WERI-Rb-1 (cell line): Measurements from ENCODE around the gene CPNE9.
A peak's percentile ranks its signal among the peaks of the same experiment; 100 is the strongest.

Experiments used
- DNase-seq: peaks from one replicate; pipeline ENCODE4 v3.0.0-alpha.2; 2020
- H3K27ac ChIP-seq: fragments of 250-450 bp; sonication (Bioruptor Pico); 2 replicates; pipeline ENCODE4 v1.5.1; 2020; ENCODE audit warnings: mild to moderate bottlenecking, moderate library complexity
- H3K27me3 ChIP-seq: fragments of 250-450 bp; sonication (Bioruptor Pico); 2 replicates; pipeline ENCODE4 v1.5.1; 2021; ENCODE audit warnings: mild to moderate bottlenecking, low read depth, moderate library complexity; ENCODE audit not compliant: insufficient read depth, severe bottlenecking
- H3K36me3 ChIP-seq: fragments of 250-450 bp; sonication (Bioruptor Pico); 2 replicates; pipeline ENCODE4 v1.5.1; 2020; ENCODE audit warnings: mild to moderate bottlenecking, moderate library complexity
- H3K4me3 ChIP-seq: 2 replicates; pipeline ENCODE4 v1.5.1; 2011; ENCODE audit warnings: low read depth, mild to moderate bottlenecking, control low read depth, low read length
- H3K9me3 ChIP-seq: fragments of 250-450 bp; sonication (Bioruptor Pico); 2 replicates; pipeline ENCODE4 v1.5.1; 2021; ENCODE audit warnings: mild to moderate bottlenecking, moderate library complexity; ENCODE audit not compliant: severe bottlenecking
- CTCF ChIP-seq: IDR thresholded peaks from 2 replicates; pipeline ENCODE4 v1.5.1; 2011; ENCODE audit warnings: low read depth, mild to moderate bottlenecking, control low read depth, inconsistent platforms, low read length

Gene CPNE9

GRCh38 chr3:9761919-9762318, 58.3 kb downstream of the CPNE9 start:
- H3K27ac ChIP-seq: no peak overlapping the region
- no peak for DNase-seq
- no peaks in the 10 kb centered on the region for H3K27me3 ChIP-seq
- peaks cover 30% of the 10 kb centered on the region for H3K36me3 ChIP-seq
- no peak for TF ChIP-seq CTCF
- no peak overlapping the region for H3K4me3 ChIP-seq
- H3K9me3 ChIP-seq: no peaks in the 10 kb centered on the region

- no peak for DNase-seq
- no peak for TF ChIP-seq CTCF
- no peaks in the 10 kb centered on the region for H3K9me3 ChIP-seq
- no peak overlapping the region for H3K4me3 ChIP-seq
- peaks cover 26% of the 10 kb centered on the region for H3K36me3 ChIP-seq
- no peaks in the 10 kb centered on the region for H3K27me3 ChIP-seq
- no peak overlapping the region for H3K27ac ChIP-seq
Measured at GRCh38 chr3:9762871-9763270, 59.2 kb downstream of the CPNE9 start.

- no peaks in the 10 kb centered on the region for H3K27me3 ChIP-seq
- H3K36me3 ChIP-seq: peaks cover 12% of the 10 kb centered on the region
- no peak overlapping the region for H3K4me3 ChIP-seq
- peak; percentile 47 for DNase-seq
- no peaks in the 10 kb centered on the region for H3K9me3 ChIP-seq
- no peak for TF ChIP-seq CTCF
- no peak overlapping the region for H3K27ac ChIP-seq
Measured at GRCh38 chr3:9765865-9766264, 62.2 kb downstream of the CPNE9 start.

GRCh38 chr3:9767418-9767817, 63.8 kb downstream of the CPNE9 start:
- no peak for DNase-seq
- Histone ChIP-seq H3K27ac (no peak overlapping the region), H3K9me3 (no peaks in the 10 kb centered on the region), H3K4me3 (no peak overlapping the region), H3K27me3 (no peaks in the 10 kb centered on the region), H3K36me3 (peaks cover 12% of the 10 kb centered on the region)
- TF ChIP-seq CTCF: no peak

GRCh38 chr3:9768141-9768775, 64.6 kb downstream of the CPNE9 start:
- Histone ChIP-seq H3K27me3 (no peaks in the 10 kb centered on the region), H3K27ac (no peak overlapping the region), H3K4me3 (no peak overlapping the region), H3K36me3 (peaks cover 9% of the 10 kb centered on the region), H3K9me3 (no peaks in the 10 kb centered on the region)
- DNase-seq: no peak
- TF ChIP-seq CTCF: no peak

- Histone ChIP-seq H3K9me3 (no peaks in the 10 kb centered on the region), H3K27me3 (no peaks in the 10 kb centered on the region), H3K36me3 (peaks cover 9% of the 10 kb centered on the region), H3K27ac (no peak overlapping the region), H3K4me3 (peak overlapping the region; percentile 56)
- no peak for DNase-seq
- TF ChIP-seq CTCF: no peak
Measured at GRCh38 chr3:9769012-9769411, 65.4 kb downstream of the CPNE9 start.
